OCI-LY7 (cell line): ENCODE results near the gene NME3.

Source experiments
- EZH2phosphoT487 ChIP-seq: fragments of 200-600 bp; sonication (generic); IDR thresholded peaks from 2 replicates; pipeline ENCODE4 v1.6.1; 2018; ENCODE audit warnings: low read depth, borderline replicate concordance, mild to moderate bottlenecking, mixed run types, antibody characterized with exemption, low read length, moderate library complexity, mixed read lengths
- TF ChIP-seq, protein P1 (sequence below): fragments of 200-600 bp; sonication (generic); conservative IDR thresholded peaks from 2 replicates; pipeline ENCODE4 v1.5.1; 2014; ENCODE audit warnings: mild to moderate bottlenecking, antibody characterized with exemption, low read length, moderate library complexity, mixed read lengths

DNA sequence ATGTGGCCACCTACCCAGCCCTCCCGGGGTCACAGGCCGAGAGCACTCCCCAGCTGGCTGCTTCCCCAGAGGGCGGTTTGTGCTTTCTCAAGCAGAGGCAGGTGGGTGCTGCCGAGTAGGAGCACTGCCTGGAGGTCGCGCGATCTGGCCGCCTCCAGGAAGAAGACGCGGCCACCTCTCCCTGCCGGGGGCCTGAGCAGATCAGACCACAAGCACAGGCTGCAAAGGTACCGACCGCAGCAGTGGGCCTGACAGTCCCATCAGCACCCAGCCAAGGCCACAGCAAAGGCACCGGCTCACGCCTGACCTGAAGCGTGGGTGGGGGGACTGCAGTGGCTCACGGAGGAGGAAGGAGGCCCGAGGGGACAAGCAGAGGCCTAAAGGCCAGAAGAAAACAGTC is 37.3 kb upstream of the NME3 start:
- TF ChIP-seq, protein P1, sequence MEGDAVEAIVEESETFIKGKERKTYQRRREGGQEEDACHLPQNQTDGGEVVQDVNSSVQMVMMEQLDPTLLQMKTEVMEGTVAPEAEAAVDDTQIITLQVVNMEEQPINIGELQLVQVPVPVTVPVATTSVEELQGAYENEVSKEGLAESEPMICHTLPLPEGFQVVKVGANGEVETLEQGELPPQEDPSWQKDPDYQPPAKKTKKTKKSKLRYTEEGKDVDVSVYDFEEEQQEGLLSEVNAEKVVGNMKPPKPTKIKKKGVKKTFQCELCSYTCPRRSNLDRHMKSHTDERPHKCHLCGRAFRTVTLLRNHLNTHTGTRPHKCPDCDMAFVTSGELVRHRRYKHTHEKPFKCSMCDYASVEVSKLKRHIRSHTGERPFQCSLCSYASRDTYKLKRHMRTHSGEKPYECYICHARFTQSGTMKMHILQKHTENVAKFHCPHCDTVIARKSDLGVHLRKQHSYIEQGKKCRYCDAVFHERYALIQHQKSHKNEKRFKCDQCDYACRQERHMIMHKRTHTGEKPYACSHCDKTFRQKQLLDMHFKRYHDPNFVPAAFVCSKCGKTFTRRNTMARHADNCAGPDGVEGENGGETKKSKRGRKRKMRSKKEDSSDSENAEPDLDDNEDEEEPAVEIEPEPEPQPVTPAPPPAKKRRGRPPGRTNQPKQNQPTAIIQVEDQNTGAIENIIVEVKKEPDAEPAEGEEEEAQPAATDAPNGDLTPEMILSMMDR: no peak
- no peak for TF ChIP-seq EZH2phosphoT487
